HCT116 (cell line): ENCODE measurements around the gene BAG2. TPM values are rescaled to one million over a fixed set of nuclear protein-coding genes. Genes with fewer than 3 reads are reported as not detected.

ENCODE experiments used
- ATAC-seq: fragments of 200-7000 bp; cut with Tn5 transposase; 2 replicates; pipeline ENCODE4 v1.9.1; 2020; ENCODE audit warnings: mild to moderate bottlenecking, moderate library complexity
- BruUV-seq: library from RNA; stranded (reverse); fragments of 400-500 nt; replicated peaks from 2 replicates; lab custom pipeline; 2021; lab: Mats Ljungman, UMichigan
- CTCF ChIA-PET: fragments of 300-600 bp; sonication (Branson Sonifier 250); formaldehyde crosslinking; loops from one replicate; lab custom pipeline; 2021; ENCODE audit warnings: antibody characterized with exemption; lab: Charles Lee
- POLR2A ChIA-PET: fragments of 300-600, 350-600 bp; sonication (Branson Sonifier 250); formaldehyde crosslinking; loops from one replicate; lab custom pipeline; 2021; ENCODE audit warnings: antibody characterized with exemption; lab: Charles Lee
- RAD21 ChIA-PET, 2 experiments: fragments of 300-600 bp; sonication (Branson Sonifier 250); formaldehyde crosslinking; loops; one replicate each; lab custom pipeline; 2023; ENCODE audit warnings: low total read pairs in 2 of 2; ENCODE audit not compliant: uncharacterized antibody in 2 of 2, unreplicated experiment in 2 of 2, low non-redundant PET in 1 of 2; lab: Charles Lee
- DNase-seq: peaks from one replicate; pipeline ENCODE4 v3.0.0-alpha.2; 2010; ENCODE audit warnings: low read depth, low spot score
- H2AFZ ChIP-seq: fragments of 200-600 bp; shearing (Covaris generic), sonication (generic); 2 replicates; pipeline ENCODE4 v1.6.1; 2017; ENCODE audit warnings: low read depth, mixed run types, mixed read lengths, antibody characterized with exemption, low read length; ENCODE audit not compliant: poor library complexity, severe bottlenecking
- H3K27ac ChIP-seq: 2 replicates; pipeline ENCODE4 v1.5.1; 2012; ENCODE audit warnings: low read depth, low read length
- H3K27me3 ChIP-seq: fragments of 200-600 bp; sonication (generic); 2 replicates; pipeline ENCODE4 v1.6.1; 2016; ENCODE audit warnings: mixed run types, low read length, mixed read lengths; ENCODE audit not compliant: insufficient read depth
- H3K36me3 ChIP-seq, 2 experiments: fragments of 200-500 bp in 1 of 2; fragments of 200-600 bp in 1 of 2; sonication (Bioruptor generic) in 1 of 2; sonication (generic) in 1 of 2; 2 replicates each; pipeline versions ENCODE4 v1.5.1 to v1.6.1; 2014 to 2016; ENCODE audit warnings: low read length in 2 of 2, inconsistent platforms in 1 of 2, mixed read lengths in 1 of 2, mixed run types in 1 of 2; ENCODE audit not compliant: insufficient read depth in 2 of 2, control insufficient read depth in 1 of 2
- H3K4me1 ChIP-seq, 2 experiments: fragments of 200-600 bp in 1 of 2; sonication (generic) in 1 of 2; 2 replicates each; pipeline versions ENCODE4 v1.5.1 to v1.6.1; 2012 to 2017; ENCODE audit warnings: low read length in 2 of 2, inconsistent platforms in 1 of 2, mild to moderate bottlenecking in 1 of 2, mixed read lengths in 1 of 2, mixed run types in 1 of 2, moderate library complexity in 1 of 2; ENCODE audit not compliant: insufficient read depth in 2 of 2, control insufficient read depth in 1 of 2
- H3K4me2 ChIP-seq: fragments of 200-600 bp; sonication (generic); 2 replicates; pipeline ENCODE4 v1.6.1; 2017; ENCODE audit warnings: mixed run types, low read length, mixed read lengths
- H3K4me3 ChIP-seq, 2 experiments: fragments of 200-600 bp in 1 of 2; sonication (generic) in 1 of 2; replicated peaks in 1 of 2; 2 replicates each; pipeline ENCODE4 v1.5.1; 2011 to 2016; ENCODE audit warnings: low read length in 2 of 2, control low read depth in 1 of 2, low read depth in 1 of 2, mild to moderate bottlenecking in 1 of 2, mixed read lengths in 1 of 2, mixed run types in 1 of 2
- H3K79me2 ChIP-seq: fragments of 200-600 bp; sonication (generic); 2 replicates; pipeline ENCODE4 v1.6.1; 2017; ENCODE audit warnings: mild to moderate bottlenecking, mixed run types, low read length, moderate library complexity, mixed read lengths; ENCODE audit not compliant: insufficient read depth
- H3K9ac ChIP-seq: fragments of 200-600 bp; sonication (generic); 2 replicates; pipeline ENCODE4 v1.6.1; 2016; ENCODE audit warnings: low read length, mixed read lengths
- H3K9me2 ChIP-seq: fragments of 200-600 bp; sonication (generic), shearing (Covaris generic); 2 replicates; pipeline ENCODE4 v1.6.1; 2017; ENCODE audit warnings: mixed run types, mild to moderate bottlenecking, moderate library complexity; ENCODE audit not compliant: insufficient read depth
- H3K9me3 ChIP-seq, 2 experiments: fragments of 200-500 bp in 1 of 2; fragments of 200-600 bp in 1 of 2; sonication (Bioruptor generic) in 1 of 2; sonication (generic) in 1 of 2; 2 replicates each; pipeline ENCODE4 v1.6.1; 2014 to 2017; ENCODE audit warnings: low read length in 2 of 2, mixed read lengths in 2 of 2, inconsistent platforms in 1 of 2, low read depth in 1 of 2, mild to moderate bottlenecking in 1 of 2, mixed run types in 1 of 2, moderate library complexity in 1 of 2; ENCODE audit not compliant: control insufficient read depth in 1 of 2, insufficient read depth in 1 of 2
- H4K20me1 ChIP-seq: fragments of 200-600 bp; sonication (generic), shearing (Covaris generic); 2 replicates; pipeline ENCODE4 v1.6.1; 2017; ENCODE audit warnings: mixed run types, mild to moderate bottlenecking, moderate library complexity; ENCODE audit not compliant: insufficient read depth
- CBX3 ChIP-seq: IDR thresholded peaks from 2 replicates; pipeline ENCODE4 v1.6.1; 2012; ENCODE audit warnings: low read depth
- CEBPB ChIP-seq: IDR thresholded peaks from 2 replicates; pipeline ENCODE4 v1.6.1; 2012; ENCODE audit warnings: low read depth
- EGR1 ChIP-seq: IDR thresholded peaks from 2 replicates; pipeline ENCODE4 v1.6.1; 2012; ENCODE audit warnings: low read depth
- ELF1 ChIP-seq: IDR thresholded peaks from 2 replicates; pipeline ENCODE4 v1.6.1; 2012; ENCODE audit warnings: low read depth, borderline replicate concordance
- EZH2 ChIP-seq: fragments of 200-600 bp; sonication (generic); IDR thresholded peaks from 2 replicates; pipeline ENCODE4 v1.6.1; 2017; ENCODE audit warnings: antibody characterized with exemption, mixed run types
- EZH2phosphoT487 ChIP-seq: fragments of 200-600 bp; IDR thresholded peaks from 2 replicates; pipeline ENCODE4 v1.6.1; 2018; ENCODE audit warnings: antibody characterized with exemption, borderline replicate concordance
- FOSL1 ChIP-seq: IDR thresholded peaks from 2 replicates; pipeline ENCODE4 v1.6.1; 2012; ENCODE audit warnings: low read depth
- JUND ChIP-seq: IDR thresholded peaks from 2 replicates; pipeline ENCODE4 v1.6.1; 2012
- RAD21 ChIP-seq: IDR thresholded peaks from 2 replicates; pipeline ENCODE4 v1.6.1; 2012; ENCODE audit warnings: low read depth, mild to moderate bottlenecking
- SIN3A ChIP-seq: IDR thresholded peaks from 2 replicates; pipeline ENCODE4 v1.6.1; 2012; ENCODE audit warnings: low read depth
- SRF ChIP-seq: IDR thresholded peaks from 2 replicates; pipeline ENCODE4 v1.6.1; 2012; ENCODE audit warnings: low read depth
- intact Hi-C: fragments of 100-400 bp; cut with micrococcal nuclease; formaldehyde crosslinking; loops from 2 replicates; pipeline ENCODE4 v1.10.0; 2022
- total RNA-seq: library from RNA; stranded (reverse); gene quantifications from one replicate; pipeline ENCODE4 v1.2.1, GENCODE V29; 2021; ENCODE audit not compliant: unreplicated experiment
- TF ChIP-seq, protein P1 (sequence below): IDR thresholded peaks from 2 replicates; pipeline ENCODE4 v1.6.1; 2012; ENCODE audit warnings: low read depth
- TF ChIP-seq, protein P2 (sequence below): IDR thresholded peaks from 2 replicates; pipeline ENCODE4 v1.6.1; 2012
- TF ChIP-seq, protein P3 (sequence below): IDR thresholded peaks from 2 replicates; pipeline ENCODE4 v1.6.1; 2011; ENCODE audit warnings: mild to moderate bottlenecking, low read length, moderate library complexity; ENCODE audit not compliant: insufficient replicate concordance; ENCODE audit errors: extremely low read depth

BAG2 gene
- total RNA-seq, 1 experiment from 2014 or later, result 13.5 TPM

DNA sequence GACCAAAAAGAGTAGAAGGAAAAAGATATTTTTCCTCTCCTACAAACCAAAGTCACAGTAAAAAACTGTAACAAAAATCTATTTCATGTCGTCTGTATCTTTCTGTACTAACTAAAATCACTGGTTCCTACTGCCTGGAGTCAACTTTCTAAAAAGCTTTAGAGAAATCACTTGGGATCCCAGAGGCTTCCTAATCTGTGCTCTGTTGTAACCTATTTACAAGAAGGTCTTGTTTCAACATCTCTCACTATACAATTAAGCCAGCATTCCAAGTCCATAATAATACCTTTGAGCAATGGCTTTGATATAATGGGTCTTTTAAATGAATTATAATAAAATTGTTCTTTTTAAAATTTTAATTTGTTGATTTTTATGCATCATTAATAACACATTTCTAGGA, 29.6 kb downstream of the BAG2 start:
- Histone ChIP-seq H3K27me3 (no peaks in the 10 kb centered on the region), H3K79me2 (no peaks in the 10 kb centered on the region; the same call in none of the 2 replicates), H2AFZ (no peak overlapping the region), H3K9ac (no peak overlapping the region)
- RAD21 ChIA-PET, result no interaction called here
- TF ChIP-seq EZH2 (no peak), RAD21 (no peak)
- TF ChIP-seq, all 23 proteins: peak for 0
- ATAC-seq (no peak), DNase-seq (no peak)
- Histone ChIP-seq H3K27ac (no peak overlapping the region), H3K4me3 (no peak overlapping the region), H3K4me2 (no peak overlapping the region), H3K4me1 (peaks cover 0 to 4% of the 10 kb centered on the region in 2 experiments; a peak in 2 of 4 replicates), H4K20me1 (no peaks in the 10 kb centered on the region), H3K36me3 (no peaks in the 10 kb centered on the region), H3K9me3 (no peaks in the 10 kb centered on the region), H3K9me2 (no peaks in the 10 kb centered on the region)
- no TSS peak for BruUV-seq
- intact Hi-C loops, result no loop called here
- ChIA-PET POLR2A (no interaction called here), CTCF (no interaction called here)

DNA sequence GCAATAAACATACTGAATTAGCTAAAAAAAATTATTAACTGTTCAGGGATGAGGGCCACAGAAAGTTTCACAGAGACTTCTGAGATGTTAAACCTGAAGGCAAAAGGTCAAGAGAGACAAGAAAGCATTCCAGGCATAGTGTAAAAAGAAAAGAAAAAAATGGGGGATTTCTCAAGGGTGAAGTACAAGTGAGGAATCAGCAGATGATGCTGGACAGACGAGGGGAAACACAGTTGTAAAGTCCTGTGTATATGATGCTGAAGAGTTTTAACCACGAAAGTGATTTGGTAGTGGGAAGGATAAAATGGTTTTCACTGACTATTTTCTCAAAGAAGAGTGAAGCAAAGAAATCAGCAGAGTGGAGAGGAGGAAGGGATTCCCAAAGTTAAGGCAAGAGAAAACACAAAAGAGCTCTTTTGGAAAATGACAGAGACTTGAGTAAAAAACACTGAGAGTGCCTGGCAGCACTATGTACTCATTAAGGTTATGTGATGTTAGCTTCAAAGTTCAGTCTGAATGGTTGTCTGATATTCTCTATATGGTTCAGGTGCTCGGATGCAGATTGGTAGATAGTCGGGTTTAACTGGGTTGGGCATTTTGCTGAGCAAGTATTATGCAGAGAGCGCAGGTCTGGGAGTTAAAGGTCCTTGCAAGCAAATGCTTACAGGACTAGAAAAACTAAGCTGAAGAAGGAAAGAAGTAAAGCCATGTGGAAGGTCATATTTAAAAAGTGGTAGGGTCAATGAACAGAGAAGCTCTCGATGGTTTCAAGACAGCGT, 33.6 kb downstream of the BAG2 start:
- intact Hi-C loops, result no loop called here
- CTCF ChIA-PET, result no interaction called here

More for the DNA sequence above, 33.6 kb downstream of the BAG2 start:
- Histone ChIP-seq H3K27me3 (no peaks in the 10 kb centered on the region), H3K4me2 (no peak overlapping the region), H3K4me1 (no peaks in the 10 kb centered on the region), H3K79me2 (peaks cover 9% of the 10 kb centered on the region), H2AFZ (no peak overlapping the region), H3K9me2 (no peaks in the 10 kb centered on the region), H3K4me3 (no peak overlapping the region), H3K9me3 (no peaks in the 10 kb centered on the region), H3K27ac (no peak overlapping the region), H3K36me3 (no peaks in the 10 kb centered on the region), H4K20me1 (no peaks in the 10 kb centered on the region; the same call in 1 of the 2 replicates), H3K9ac (no peak overlapping the region)
- ATAC-seq (no peak), DNase-seq (no peak)
- POLR2A ChIA-PET, result no interaction called here
- TF ChIP-seq RAD21, result no peak
- no peak for TF ChIP-seq EZH2
- no peak for TF ChIP-seq EZH2phosphoT487
- TF ChIP-seq CEBPB, result no peak
- TF ChIP-seq FOSL1, result no peak
- no peak for TF ChIP-seq JUND
- TF ChIP-seq ELF1, result no peak
- TF ChIP-seq CBX3, result no peak
- TF ChIP-seq EGR1, result no peak
- TF ChIP-seq, protein P1, sequence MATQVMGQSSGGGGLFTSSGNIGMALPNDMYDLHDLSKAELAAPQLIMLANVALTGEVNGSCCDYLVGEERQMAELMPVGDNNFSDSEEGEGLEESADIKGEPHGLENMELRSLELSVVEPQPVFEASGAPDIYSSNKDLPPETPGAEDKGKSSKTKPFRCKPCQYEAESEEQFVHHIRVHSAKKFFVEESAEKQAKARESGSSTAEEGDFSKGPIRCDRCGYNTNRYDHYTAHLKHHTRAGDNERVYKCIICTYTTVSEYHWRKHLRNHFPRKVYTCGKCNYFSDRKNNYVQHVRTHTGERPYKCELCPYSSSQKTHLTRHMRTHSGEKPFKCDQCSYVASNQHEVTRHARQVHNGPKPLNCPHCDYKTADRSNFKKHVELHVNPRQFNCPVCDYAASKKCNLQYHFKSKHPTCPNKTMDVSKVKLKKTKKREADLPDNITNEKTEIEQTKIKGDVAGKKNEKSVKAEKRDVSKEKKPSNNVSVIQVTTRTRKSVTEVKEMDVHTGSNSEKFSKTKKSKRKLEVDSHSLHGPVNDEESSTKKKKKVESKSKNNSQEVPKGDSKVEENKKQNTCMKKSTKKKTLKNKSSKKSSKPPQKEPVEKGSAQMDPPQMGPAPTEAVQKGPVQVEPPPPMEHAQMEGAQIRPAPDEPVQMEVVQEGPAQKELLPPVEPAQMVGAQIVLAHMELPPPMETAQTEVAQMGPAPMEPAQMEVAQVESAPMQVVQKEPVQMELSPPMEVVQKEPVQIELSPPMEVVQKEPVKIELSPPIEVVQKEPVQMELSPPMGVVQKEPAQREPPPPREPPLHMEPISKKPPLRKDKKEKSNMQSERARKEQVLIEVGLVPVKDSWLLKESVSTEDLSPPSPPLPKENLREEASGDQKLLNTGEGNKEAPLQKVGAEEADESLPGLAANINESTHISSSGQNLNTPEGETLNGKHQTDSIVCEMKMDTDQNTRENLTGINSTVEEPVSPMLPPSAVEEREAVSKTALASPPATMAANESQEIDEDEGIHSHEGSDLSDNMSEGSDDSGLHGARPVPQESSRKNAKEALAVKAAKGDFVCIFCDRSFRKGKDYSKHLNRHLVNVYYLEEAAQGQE, result no peak
- TF ChIP-seq SIN3A, result no peak
- TF ChIP-seq, protein P2, sequence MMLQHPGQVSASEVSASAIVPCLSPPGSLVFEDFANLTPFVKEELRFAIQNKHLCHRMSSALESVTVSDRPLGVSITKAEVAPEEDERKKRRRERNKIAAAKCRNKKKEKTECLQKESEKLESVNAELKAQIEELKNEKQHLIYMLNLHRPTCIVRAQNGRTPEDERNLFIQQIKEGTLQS, result no peak
- no peak for TF ChIP-seq SRF
- TF ChIP-seq, protein P3, sequence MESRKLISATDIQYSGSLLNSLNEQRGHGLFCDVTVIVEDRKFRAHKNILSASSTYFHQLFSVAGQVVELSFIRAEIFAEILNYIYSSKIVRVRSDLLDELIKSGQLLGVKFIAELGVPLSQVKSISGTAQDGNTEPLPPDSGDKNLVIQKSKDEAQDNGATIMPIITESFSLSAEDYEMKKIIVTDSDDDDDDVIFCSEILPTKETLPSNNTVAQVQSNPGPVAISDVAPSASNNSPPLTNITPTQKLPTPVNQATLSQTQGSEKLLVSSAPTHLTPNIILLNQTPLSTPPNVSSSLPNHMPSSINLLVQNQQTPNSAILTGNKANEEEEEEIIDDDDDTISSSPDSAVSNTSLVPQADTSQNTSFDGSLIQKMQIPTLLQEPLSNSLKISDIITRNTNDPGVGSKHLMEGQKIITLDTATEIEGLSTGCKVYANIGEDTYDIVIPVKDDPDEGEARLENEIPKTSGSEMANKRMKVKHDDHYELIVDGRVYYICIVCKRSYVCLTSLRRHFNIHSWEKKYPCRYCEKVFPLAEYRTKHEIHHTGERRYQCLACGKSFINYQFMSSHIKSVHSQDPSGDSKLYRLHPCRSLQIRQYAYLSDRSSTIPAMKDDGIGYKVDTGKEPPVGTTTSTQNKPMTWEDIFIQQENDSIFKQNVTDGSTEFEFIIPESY, result no peak
- BruUV-seq, result no TSS peak
- RAD21 ChIA-PET, result no interaction called here
